Right lobe of liver (tissue), 6 donors: ENCODE data around the gene C1QTNF3. TPM values are rescaled to one million over a fixed set of nuclear protein-coding genes. Genes with fewer than 3 reads are reported as not detected.

Experiments used
- ATAC-seq, 4 donors: fragments of 200-7000 bp; cut with Tn5 transposase; one replicate each; pipeline ENCODE4 v1.9.1; 2020; ENCODE audit warnings: mild to moderate bottlenecking in 4 of 4, moderate library complexity in 4 of 4
- DNase-seq, 3 donors: peaks; one replicate each; pipeline ENCODE4 v3.0.0-alpha.2; 2020
- H3K27ac ChIP-seq, 3 donors: fragments of 200-600 bp; one replicate each; pipeline ENCODE4 v1.8.0; 2022
- H3K27me3 ChIP-seq, 2 donors: fragments of 200-600 bp; one replicate each; pipeline ENCODE4 v1.8.0; 2022
- H3K36me3 ChIP-seq, 4 donors: fragments of 200-600 bp; sonication (generic) in 1 of 4; one replicate each; pipeline versions ENCODE4 v1.5.1 to v1.8.0; 2017 to 2022; ENCODE audit warnings: control low read depth in 1 of 4
- H3K4me1 ChIP-seq, 4 donors: fragments of 200-600 bp; sonication (generic) in 1 of 4; one replicate each; pipeline versions ENCODE4 v1.5.1 to v1.8.0; 2017 to 2022; ENCODE audit warnings: control low read depth in 1 of 4
- H3K4me3 ChIP-seq, 3 donors: fragments of 200-600 bp; one replicate each; pipeline ENCODE4 v1.8.0; 2022
- H3K9me3 ChIP-seq, 4 donors: fragments of 200-600 bp; sonication (generic) in 1 of 4; one replicate each; pipeline versions ENCODE4 v1.5.1 to v1.8.0; 2017 to 2022; ENCODE audit warnings: control low read depth in 1 of 4
- CTCF ChIP-seq, 4 donors: fragments of 200-600 bp in 3 of 4; fragments of 450-650 bp in 1 of 4; IDR thresholded peaks; one replicate each; pipeline versions ENCODE4 v1.5.1 to v1.8.0; 2016 to 2022; ENCODE audit warnings: antibody characterized with exemption in 4 of 4, mild to moderate bottlenecking in 2 of 4
- POLR2A ChIP-seq: fragments of 450-650 bp; IDR thresholded peaks from one replicate; pipeline ENCODE4 v1.6.1; 2017; ENCODE audit warnings: antibody characterized with exemption, mild to moderate bottlenecking
- WGBS: methylation state at CpG from one replicate; pipeline ENCODE4 v1.1.6; 2018; ENCODE audit warnings: low coverage, low lambda C conversion rate; ENCODE audit not compliant: insufficient coverage; ENCODE audit errors: missing lambda C conversion rate; 5-methylcytosine and 5-hydroxymethylcytosine counted together
- intact Hi-C, 2 donors: fragments of 100-400 bp; cut with DNase I; formaldehyde crosslinking; loops; one replicate each; pipeline versions ENCODE4 v1.11.2 to v1.14.1; 2022
- total RNA-seq, 6 experiments: library from RNA; depleted of rRNA in 2 of 6; stranded (reverse); fragments of >200 nt in 2 of 6; fragmentation: NEBNext Ultra II Directional in 3 of 6; extraction: Animal tissue kit (Norgen Biotek cat#: 25700) in 3 of 6; gene quantifications; one replicate each; pipeline versions ENCODE4 v1.1.0 to v1.2.4, GENCODE V29; 2016 to 2023
- donor health status: DM: no; HTN: yes; CAD: no.
- donor health status: DM: no; HTN: no; CAD: no.
- donor health status: DM: no; HTN: no; CAD: no.
- donor health status: DM: no; HTN: yes; CAD: no.
- donor health status: DM: no; HTN: yes; CAD: no.

C1QTNF3 gene
- total RNA-seq, 6 experiments from 2014 or later = 1.5 to 7.7 (median 3.1) TPM

GRCh38 chr5:33995865-33996264 is 47.1 kb downstream of the C1QTNF3 start:
- intact Hi-C loops = no loop called here
- Histone ChIP-seq H3K36me3 (peaks cover 0 to 7% (median 2%) of the 10 kb centered on the region in 4 donors), H3K4me1 (peaks cover 0 to 43% (median 12%) of the 10 kb centered on the region in 4 donors), H3K9me3 (no peaks in the 10 kb centered on the region), H3K27ac (peak overlapping the region in 1 of 3 donors; percentile 72), H3K4me3 (no peak overlapping the region), H3K27me3 (no peaks in the 10 kb centered on the region)
- ATAC-seq (no peak), DNase-seq (no peak)
- 58% methylated on average over 2 of the region's 2 CpGs for WGBS
- no peak for TF ChIP-seq POLR2A
- TF ChIP-seq CTCF (IDR thresholded peaks at IDR 0.05) = no peak

GRCh38 chr5:33994845-33995244 is 48.2 kb downstream of the C1QTNF3 start:
- no peak for DNase-seq
- H3K27ac ChIP-seq = no peak overlapping the region
- H3K4me3 ChIP-seq = no peak overlapping the region
- peaks cover 0 to 7% (median 3%) of the 10 kb centered on the region in 4 donors for H3K36me3 ChIP-seq
- no peaks in the 10 kb centered on the region for H3K9me3 ChIP-seq
- intact Hi-C loops = no loop called here
- WGBS = 10% methylated on average over 1 of the region's 1 CpG
- H3K27me3 ChIP-seq = no peaks in the 10 kb centered on the region
- H3K4me1 ChIP-seq = peaks cover 0 to 33% (median 10%) of the 10 kb centered on the region in 4 donors
- no peak for TF ChIP-seq POLR2A
- peak; percentile 16 to 34 (median 18) for TF ChIP-seq CTCF (IDR thresholded peaks at IDR 0.05)
- peak; percentile 29 to 52 (median 44) for ATAC-seq

- TF ChIP-seq CTCF (IDR thresholded peaks at IDR 0.05) = no peak
- TF ChIP-seq POLR2A = no peak
- intact Hi-C loops = no loop called here
- H3K9me3 ChIP-seq = no peaks in the 10 kb centered on the region
- ATAC-seq (peak in 1 of 4 donors; percentile 11), DNase-seq (no peak)
- H3K27me3 ChIP-seq = no peaks in the 10 kb centered on the region
- H3K4me3 ChIP-seq = no peak overlapping the region
- peaks cover 0 to 23% (median 7%) of the 10 kb centered on the region in 4 donors for H3K4me1 ChIP-seq
- 44% methylated on average over 2 of the region's 2 CpGs for WGBS
- H3K27ac ChIP-seq = no peak overlapping the region
- H3K36me3 ChIP-seq = peaks cover 0 to 22% (median 11%) of the 10 kb centered on the region in 4 donors
Observed at GRCh38 chr5:33992864-33993263, 50.1 kb downstream of the C1QTNF3 start.

- Histone ChIP-seq H3K4me1 (peaks cover 0 to 15% (median 3%) of the 10 kb centered on the region in 4 donors), H3K27me3 (no peaks in the 10 kb centered on the region), H3K9me3 (no peaks in the 10 kb centered on the region), H3K4me3 (no peak overlapping the region), H3K27ac (no peak overlapping the region), H3K36me3 (peaks cover 0 to 29% (median 9%) of the 10 kb centered on the region in 4 donors)
- WGBS = 95% methylated on average over 6 of the region's 6 CpGs
- no peak for TF ChIP-seq CTCF (IDR thresholded peaks at IDR 0.05)
- TF ChIP-seq POLR2A = no peak
- no peak for DNase-seq
- ATAC-seq = no peak
- intact Hi-C loops = no loop called here
Observed at GRCh38 chr5:33985447-33985846, 57.6 kb downstream of the C1QTNF3 start.
